ENCODE data around the gene FBXO27. TPM values are rescaled to one million over a fixed set of nuclear protein-coding genes. Genes with fewer than 3 reads are reported as not detected.

Gene FBXO27
- total and polyA plus RNA-seq, 2 experiments from 2014 or later: 6.2 to 13.7 TPM

DNA sequence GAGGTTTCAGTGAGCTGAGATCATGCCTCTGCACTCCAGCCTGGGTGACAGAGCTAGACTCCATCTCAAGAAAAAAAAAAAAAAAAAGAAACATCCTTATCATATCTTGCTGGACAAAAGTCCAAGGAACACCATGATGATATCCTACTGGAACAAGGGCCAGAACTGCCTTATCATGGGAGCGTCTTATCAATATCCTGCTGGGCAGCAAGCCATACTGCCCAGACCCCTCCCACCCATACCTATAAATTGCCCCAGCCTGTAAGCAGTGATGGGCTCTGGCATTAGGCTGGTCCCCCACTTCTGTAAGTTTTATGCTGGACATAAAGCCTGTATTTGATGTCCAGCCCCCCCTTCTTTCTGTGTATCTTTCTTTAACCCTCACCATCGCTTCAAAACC lies 14.7 kb upstream of the FBXO27 start:
- no peak for TF ChIP-seq EZH2phosphoT487 (IDR thresholded peaks at IDR 0.05; ENCODE audit: unreplicated experiment)

DNA sequence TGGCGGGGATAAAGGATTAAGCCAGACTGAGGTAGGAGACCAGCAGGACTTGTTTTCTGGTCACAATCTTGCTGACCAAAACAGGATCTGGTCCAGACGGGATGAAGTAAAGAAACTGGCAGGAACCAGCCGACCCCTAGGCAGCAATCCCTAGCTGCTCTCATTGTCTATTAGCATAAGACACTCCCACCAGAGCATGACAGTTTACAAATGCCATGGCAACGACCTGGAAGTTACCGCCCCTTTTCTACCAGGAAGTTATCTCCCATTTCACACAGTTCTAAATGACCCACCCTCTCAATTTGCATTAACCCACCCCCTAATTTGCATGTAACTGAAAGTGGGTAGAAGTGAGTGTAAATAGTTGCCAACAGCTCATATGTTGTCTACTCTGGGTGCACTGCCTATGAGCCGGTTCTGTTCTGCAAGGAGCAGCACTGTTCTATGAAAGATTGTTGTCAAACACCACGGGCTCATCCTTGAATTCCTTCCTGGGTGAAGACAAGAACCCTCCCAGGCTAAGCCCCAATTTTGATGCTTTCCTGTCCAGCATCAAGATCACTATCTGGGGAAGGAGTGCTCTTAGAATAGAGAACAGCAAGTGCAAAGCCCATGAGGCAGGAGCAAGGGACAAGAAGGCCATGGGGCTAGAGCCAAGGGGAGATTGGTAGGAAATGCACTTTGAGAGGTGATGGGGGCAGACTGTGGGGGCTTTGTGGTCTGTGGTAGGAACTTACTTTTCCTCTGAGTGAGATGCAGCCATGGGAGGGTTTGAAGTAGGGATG lies 13.9 kb upstream of the FBXO27 start:
- no peak overlapping the region for H2AFZ ChIP-seq
- no peak for TF ChIP-seq EZH2 (IDR thresholded peaks at IDR 0.05; ENCODE audit: low read depth, unreplicated experiment)
- TF ChIP-seq JUNB (IDR thresholded peaks at IDR 0.05; ENCODE audit: unreplicated experiment): no peak
- no peaks in the 10 kb centered on the region for H4K20me1 ChIP-seq (replicated peaks; ENCODE audit: insufficient read depth)
- DNase-seq (ENCODE audit: low spot score) (peak; percentile 41), ATAC-seq (peak; percentile 45; the same call in 2 of the 3 replicates)
- peaks cover 1% of the 10 kb centered on the region for H3K27me3 Mint-ChIP-seq (ENCODE audit: insufficient read depth, low read depth, poor library complexity)
- H3K9me3 Mint-ChIP-seq: peaks cover 28% of the 10 kb centered on the region
- no peak overlapping the region for H3K4me3 Mint-ChIP-seq
- no peaks in the 10 kb centered on the region for H3K27me3 ChIP-seq (ENCODE audit: insufficient read depth)
- no peak overlapping the region for H3K4me3 ChIP-seq
- H3K27ac Mint-ChIP-seq: no peak overlapping the region
- no peaks in the 10 kb centered on the region for H3K36me3 ChIP-seq (ENCODE audit: insufficient read depth)
- no peak overlapping the region for H3K27ac ChIP-seq (ENCODE audit: low read depth)
- H3F3A ChIP-seq (replicated peaks; ENCODE audit: low read depth): no peaks in the 10 kb centered on the region
- H3K4me1 ChIP-seq (ENCODE audit: insufficient read depth): no peaks in the 10 kb centered on the region
- no peaks in the 10 kb centered on the region for H3K4me1 Mint-ChIP-seq
- H3K36me3 Mint-ChIP-seq (ENCODE audit: low read depth): peaks cover 5% of the 10 kb centered on the region; the same call in 1 of the 3 replicates
- no peak overlapping the region for H3K4me2 ChIP-seq
- no peaks in the 10 kb centered on the region for H3K79me2 ChIP-seq (replicated peaks; ENCODE audit: insufficient read depth)
- H3K9me2 ChIP-seq (ENCODE audit: insufficient read depth): no peaks in the 10 kb centered on the region

More for the DNA sequence above, 14.7 kb upstream of the FBXO27 start:
- no peak overlapping the region for H2AFZ ChIP-seq
- H3K27ac Mint-ChIP-seq: no peak overlapping the region
- no peaks in the 10 kb centered on the region for H3K36me3 ChIP-seq (ENCODE audit: insufficient read depth)
- H4K20me1 ChIP-seq (replicated peaks; ENCODE audit: insufficient read depth): no peaks in the 10 kb centered on the region
- H3K27me3 Mint-ChIP-seq (ENCODE audit: insufficient read depth, low read depth, poor library complexity): peaks cover 1% of the 10 kb centered on the region
- H3K9me2 ChIP-seq (ENCODE audit: insufficient read depth): no peaks in the 10 kb centered on the region
- no peaks in the 10 kb centered on the region for H3F3A ChIP-seq (replicated peaks; ENCODE audit: low read depth)
- no peak overlapping the region for H3K4me3 ChIP-seq
- H3K27ac ChIP-seq (ENCODE audit: low read depth): no peak overlapping the region
- H3K4me2 ChIP-seq: no peak overlapping the region
- no peak for DNase-seq (ENCODE audit: low spot score)
- H3K9me3 Mint-ChIP-seq: peaks cover 27% of the 10 kb centered on the region
- no peaks in the 10 kb centered on the region for H3K79me2 ChIP-seq (replicated peaks; ENCODE audit: insufficient read depth)
- no peak for ATAC-seq
- no peaks in the 10 kb centered on the region for H3K27me3 ChIP-seq (ENCODE audit: insufficient read depth)
- H3K4me1 Mint-ChIP-seq: no peaks in the 10 kb centered on the region
- H3K4me3 Mint-ChIP-seq: no peak overlapping the region
- H3K36me3 Mint-ChIP-seq (ENCODE audit: low read depth): peaks cover 5% of the 10 kb centered on the region; the same call in 1 of the 3 replicates
- H3K4me1 ChIP-seq (ENCODE audit: insufficient read depth): no peaks in the 10 kb centered on the region

DNA sequence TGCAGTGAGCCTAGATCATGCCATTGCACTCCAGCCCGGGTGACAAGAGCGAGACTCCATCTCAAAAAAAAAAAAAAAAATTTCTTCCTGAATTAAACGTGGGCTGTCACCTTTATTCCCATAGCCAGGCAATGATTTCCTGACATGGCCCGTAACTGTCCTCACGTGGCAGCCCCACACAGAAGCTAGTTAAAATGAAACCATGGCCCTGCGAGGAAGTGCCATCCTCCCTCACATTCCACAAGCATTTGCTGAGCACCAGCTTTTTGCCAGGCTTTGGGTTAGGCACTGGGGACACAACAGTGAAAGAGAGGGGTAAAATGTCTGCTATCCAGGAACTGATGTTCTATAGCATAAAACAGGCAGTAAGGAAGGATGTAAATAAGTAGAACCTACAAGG lies 13.2 kb upstream of the FBXO27 start:
- no peaks in the 10 kb centered on the region for H3K4me1 ChIP-seq (ENCODE audit: insufficient read depth)
- no peaks in the 10 kb centered on the region for H3K9me2 ChIP-seq (ENCODE audit: insufficient read depth)
- H3K4me2 ChIP-seq: no peak overlapping the region
- H3K36me3 Mint-ChIP-seq (ENCODE audit: low read depth): peaks cover 5% of the 10 kb centered on the region; the same call in 1 of the 3 replicates
- H3K27me3 Mint-ChIP-seq (ENCODE audit: insufficient read depth, low read depth, poor library complexity): no peaks in the 10 kb centered on the region
- no peaks in the 10 kb centered on the region for H3K79me2 ChIP-seq (replicated peaks; ENCODE audit: insufficient read depth)
- H3K27me3 ChIP-seq (ENCODE audit: insufficient read depth): no peaks in the 10 kb centered on the region
- H3K9me3 Mint-ChIP-seq: peaks cover 31% of the 10 kb centered on the region
- ATAC-seq (no peak), DNase-seq (ENCODE audit: low spot score) (no peak)
- H3K4me1 Mint-ChIP-seq: no peaks in the 10 kb centered on the region
- no peaks in the 10 kb centered on the region for H4K20me1 ChIP-seq (replicated peaks; ENCODE audit: insufficient read depth)
- no peaks in the 10 kb centered on the region for H3F3A ChIP-seq (replicated peaks; ENCODE audit: low read depth)
- H3K4me3 ChIP-seq: no peak overlapping the region
- no peak overlapping the region for H2AFZ ChIP-seq
- no peak overlapping the region for H3K27ac ChIP-seq (ENCODE audit: low read depth)
- no peaks in the 10 kb centered on the region for H3K36me3 ChIP-seq (ENCODE audit: insufficient read depth)
- H3K4me3 Mint-ChIP-seq: no peak overlapping the region
- H3K27ac Mint-ChIP-seq: no peak overlapping the region
- no peak for TF ChIP-seq NANOG (IDR thresholded peaks at IDR 0.05; ENCODE audit: borderline replicate concordance)
- no peak for TF ChIP-seq EZH2phosphoT487 (IDR thresholded peaks at IDR 0.05; ENCODE audit: unreplicated experiment)
- TF ChIP-seq ZNF114 (CRISPR knock-in tag; IDR thresholded peaks at IDR 0.05): no peak
- TF ChIP-seq, protein P1, sequence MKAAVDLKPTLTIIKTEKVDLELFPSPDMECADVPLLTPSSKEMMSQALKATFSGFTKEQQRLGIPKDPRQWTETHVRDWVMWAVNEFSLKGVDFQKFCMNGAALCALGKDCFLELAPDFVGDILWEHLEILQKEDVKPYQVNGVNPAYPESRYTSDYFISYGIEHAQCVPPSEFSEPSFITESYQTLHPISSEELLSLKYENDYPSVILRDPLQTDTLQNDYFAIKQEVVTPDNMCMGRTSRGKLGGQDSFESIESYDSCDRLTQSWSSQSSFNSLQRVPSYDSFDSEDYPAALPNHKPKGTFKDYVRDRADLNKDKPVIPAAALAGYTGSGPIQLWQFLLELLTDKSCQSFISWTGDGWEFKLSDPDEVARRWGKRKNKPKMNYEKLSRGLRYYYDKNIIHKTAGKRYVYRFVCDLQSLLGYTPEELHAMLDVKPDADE (IDR thresholded peaks at IDR 0.05): no peak
- TF ChIP-seq, protein P2, sequence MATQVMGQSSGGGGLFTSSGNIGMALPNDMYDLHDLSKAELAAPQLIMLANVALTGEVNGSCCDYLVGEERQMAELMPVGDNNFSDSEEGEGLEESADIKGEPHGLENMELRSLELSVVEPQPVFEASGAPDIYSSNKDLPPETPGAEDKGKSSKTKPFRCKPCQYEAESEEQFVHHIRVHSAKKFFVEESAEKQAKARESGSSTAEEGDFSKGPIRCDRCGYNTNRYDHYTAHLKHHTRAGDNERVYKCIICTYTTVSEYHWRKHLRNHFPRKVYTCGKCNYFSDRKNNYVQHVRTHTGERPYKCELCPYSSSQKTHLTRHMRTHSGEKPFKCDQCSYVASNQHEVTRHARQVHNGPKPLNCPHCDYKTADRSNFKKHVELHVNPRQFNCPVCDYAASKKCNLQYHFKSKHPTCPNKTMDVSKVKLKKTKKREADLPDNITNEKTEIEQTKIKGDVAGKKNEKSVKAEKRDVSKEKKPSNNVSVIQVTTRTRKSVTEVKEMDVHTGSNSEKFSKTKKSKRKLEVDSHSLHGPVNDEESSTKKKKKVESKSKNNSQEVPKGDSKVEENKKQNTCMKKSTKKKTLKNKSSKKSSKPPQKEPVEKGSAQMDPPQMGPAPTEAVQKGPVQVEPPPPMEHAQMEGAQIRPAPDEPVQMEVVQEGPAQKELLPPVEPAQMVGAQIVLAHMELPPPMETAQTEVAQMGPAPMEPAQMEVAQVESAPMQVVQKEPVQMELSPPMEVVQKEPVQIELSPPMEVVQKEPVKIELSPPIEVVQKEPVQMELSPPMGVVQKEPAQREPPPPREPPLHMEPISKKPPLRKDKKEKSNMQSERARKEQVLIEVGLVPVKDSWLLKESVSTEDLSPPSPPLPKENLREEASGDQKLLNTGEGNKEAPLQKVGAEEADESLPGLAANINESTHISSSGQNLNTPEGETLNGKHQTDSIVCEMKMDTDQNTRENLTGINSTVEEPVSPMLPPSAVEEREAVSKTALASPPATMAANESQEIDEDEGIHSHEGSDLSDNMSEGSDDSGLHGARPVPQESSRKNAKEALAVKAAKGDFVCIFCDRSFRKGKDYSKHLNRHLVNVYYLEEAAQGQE (IDR thresholded peaks at IDR 0.05; ENCODE audit: unreplicated experiment): no peak
- TF ChIP-seq JUNB (IDR thresholded peaks at IDR 0.05; ENCODE audit: unreplicated experiment): no peak
- TF ChIP-seq, protein P3, sequence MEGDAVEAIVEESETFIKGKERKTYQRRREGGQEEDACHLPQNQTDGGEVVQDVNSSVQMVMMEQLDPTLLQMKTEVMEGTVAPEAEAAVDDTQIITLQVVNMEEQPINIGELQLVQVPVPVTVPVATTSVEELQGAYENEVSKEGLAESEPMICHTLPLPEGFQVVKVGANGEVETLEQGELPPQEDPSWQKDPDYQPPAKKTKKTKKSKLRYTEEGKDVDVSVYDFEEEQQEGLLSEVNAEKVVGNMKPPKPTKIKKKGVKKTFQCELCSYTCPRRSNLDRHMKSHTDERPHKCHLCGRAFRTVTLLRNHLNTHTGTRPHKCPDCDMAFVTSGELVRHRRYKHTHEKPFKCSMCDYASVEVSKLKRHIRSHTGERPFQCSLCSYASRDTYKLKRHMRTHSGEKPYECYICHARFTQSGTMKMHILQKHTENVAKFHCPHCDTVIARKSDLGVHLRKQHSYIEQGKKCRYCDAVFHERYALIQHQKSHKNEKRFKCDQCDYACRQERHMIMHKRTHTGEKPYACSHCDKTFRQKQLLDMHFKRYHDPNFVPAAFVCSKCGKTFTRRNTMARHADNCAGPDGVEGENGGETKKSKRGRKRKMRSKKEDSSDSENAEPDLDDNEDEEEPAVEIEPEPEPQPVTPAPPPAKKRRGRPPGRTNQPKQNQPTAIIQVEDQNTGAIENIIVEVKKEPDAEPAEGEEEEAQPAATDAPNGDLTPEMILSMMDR (conservative IDR thresholded peaks at IDR 0.05; ENCODE audit: low read depth in 2 of 2): no peak

Measured in GM23338 (cell line).